Measurements from ENCODE around the gene CCP110.
A peak's percentile ranks its signal among the peaks of the same experiment; 100 is the strongest.

Gene CCP110

DNA sequence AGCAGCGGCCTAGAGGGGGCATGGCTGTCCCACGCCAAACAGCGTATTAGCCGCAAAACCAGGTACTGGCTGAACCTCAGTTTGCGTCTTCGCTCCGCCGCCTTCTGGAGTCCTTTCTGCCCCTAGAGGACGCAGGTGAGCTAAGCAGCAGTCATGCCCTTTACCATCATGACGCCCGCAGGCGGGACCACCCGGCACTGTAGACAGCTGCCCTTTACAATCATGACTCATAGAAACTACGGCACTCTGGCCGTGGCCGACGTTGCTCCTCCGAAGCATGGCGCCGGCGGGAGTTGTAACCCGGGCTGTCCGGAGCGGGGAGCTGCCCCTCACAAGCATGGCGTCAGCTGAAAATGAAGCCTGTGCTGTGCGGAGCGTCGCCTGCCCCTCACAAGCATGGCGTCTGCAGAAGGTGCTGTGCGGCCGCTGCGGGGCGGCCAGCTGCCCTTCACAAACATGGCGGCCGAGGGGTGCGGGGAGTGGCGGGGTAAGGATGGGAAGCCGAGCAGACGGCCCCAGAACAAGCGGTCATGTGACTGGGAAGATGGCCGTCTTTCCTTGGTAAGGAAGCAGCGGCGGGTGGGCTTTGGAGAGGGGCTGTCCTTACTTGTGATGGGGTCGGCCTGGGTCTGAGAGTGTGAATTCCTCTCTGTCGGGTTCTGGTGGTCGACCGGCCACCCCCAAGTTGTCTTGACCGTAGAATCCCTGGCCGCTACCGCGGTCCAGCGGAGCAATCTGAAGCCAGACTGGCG is 31.6 kb downstream of the CCP110 start, which contains the start of gene VPS35L:
VPS35L (plus strand) TSS at position 518 of the 752 bp plus-strand sequence; CDS start at position 545, 27 bp downstream.
- DNase-seq, result peak; percentile 94 to 98

DNA sequence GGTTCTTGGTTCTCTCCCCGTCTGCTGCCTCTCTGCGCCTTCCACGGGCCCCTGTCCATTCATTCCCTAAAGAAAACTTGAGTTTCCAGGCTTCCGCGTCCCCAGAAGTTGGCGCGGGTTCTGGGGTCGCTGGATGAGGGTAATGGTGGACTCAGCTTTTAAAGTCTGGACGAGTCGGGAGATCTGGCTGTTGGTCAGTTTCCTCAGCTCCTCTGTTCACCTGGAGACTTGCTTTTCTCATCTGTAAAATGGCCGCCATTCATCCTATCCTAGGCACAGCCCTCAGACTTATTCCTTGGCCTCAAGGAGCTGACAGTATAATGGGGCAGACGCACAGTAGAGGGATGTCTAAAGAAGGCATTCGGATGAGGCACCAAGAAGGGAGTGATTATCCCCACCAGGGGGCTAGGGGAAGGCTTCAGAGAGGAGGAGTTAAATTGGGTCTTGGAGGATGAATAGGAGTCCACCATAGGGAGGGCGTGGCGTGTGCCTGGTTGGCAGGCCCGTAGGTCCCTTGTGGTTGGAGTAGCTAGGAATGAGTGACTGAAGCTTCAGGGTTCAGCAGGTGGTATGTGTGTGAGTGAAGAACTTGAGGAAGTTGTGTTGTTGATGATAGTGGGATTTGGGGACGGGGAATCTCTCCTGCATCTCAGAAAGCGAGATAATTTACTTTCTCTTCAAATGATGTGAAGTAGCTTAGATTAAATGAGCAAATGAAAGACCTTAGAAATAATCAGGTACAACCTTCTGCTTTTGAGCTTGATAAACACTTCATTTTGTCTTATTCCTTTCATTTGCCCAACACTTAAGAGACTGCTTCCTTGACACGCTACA is 32.4 kb downstream of the CCP110 start:
- DNase-seq, result peak; percentile 17 to 35

DNA sequence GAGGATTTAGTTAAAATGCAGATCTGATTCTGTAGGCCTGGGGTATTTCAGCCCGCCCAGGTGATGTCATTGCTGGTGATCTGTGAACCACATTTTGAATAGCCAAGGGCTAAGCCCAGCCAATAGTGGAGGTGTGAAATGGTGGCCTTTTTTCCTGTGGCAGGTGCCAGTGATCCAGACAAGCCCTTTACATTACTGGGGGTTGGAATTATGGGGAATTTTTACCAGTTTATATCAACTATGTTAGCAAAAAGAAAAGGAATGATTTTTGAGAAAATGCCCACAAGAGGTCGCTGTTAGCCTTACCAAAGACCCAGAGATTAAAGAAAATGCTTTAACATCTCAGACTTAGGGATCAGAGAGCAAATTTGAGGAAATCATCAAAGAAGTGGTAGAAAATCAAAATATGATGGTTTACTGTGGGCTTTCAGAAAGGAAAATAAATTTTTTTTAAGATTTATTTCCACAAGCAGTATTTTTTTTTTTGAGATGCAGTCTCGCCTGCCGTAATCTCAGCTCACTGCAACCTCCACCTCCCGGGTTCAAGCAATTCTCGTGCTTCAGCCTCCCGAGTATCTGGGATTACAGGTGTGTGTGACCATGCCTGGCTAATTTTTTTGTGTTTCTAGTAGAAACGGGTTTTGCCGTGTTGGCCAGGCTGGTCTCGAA is 35.6 kb downstream of the CCP110 start:
- peak; percentile 51 to 88 for DNase-seq

DNA sequence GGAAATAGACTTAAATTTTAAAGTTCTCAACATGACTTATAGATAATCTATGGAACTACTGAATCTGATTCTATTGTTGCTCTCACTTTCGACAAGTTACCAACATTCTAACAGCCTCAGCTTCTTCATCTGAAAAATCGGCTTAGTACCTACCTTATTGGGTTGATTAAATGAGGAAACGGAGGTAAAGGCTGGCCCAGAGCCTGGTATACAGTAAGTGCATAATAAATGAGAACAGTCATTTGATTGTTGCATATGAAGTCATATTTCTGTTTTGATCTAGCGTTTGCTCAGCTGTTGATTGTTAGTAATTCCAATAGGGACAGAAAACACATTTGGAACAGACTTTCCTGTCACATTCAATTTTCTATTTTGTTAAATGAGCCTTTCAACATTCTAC is 36.3 kb downstream of the CCP110 start:
- DNase-seq, result no peak

- no peak for DNase-seq
These were observed 39.6 kb downstream of the CCP110 start for GRCh38 chr16:19563377-19563776.

DNA sequence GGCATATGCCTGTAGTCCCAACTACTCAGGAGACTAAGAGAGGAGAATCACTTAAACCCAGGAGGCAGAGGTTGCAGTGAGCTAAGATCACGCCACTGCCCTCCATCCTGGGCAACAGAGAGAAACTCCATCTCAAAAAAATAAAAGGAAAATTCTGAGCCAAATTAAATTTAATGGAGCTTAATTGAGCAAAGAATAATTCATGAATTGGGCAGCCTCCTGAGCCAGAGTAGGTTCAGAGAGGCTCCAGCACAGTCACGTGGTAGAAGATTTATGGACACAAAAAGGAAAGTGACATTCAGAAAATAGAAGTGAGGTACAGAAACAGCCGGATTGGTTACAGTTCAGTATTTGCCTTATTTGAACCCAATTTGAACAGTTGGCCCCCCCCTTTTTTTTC is 42.6 kb downstream of the CCP110 start:
- no peak for DNase-seq

- no peak for DNase-seq
These were observed 43.8 kb downstream of the CCP110 start for GRCh38 chr16:19567560-19567959.

GRCh38 chr16:19573997-19574396 is 50.3 kb downstream of the CCP110 start:
- DNase-seq, result no peak

- DNase-seq, result no peak
These were observed 50.9 kb downstream of the CCP110 start for GRCh38 chr16:19574615-19575014.

GRCh38 chr16:19578378-19578971 is 54.7 kb downstream of the CCP110 start:
- DNase-seq, result no peak

- no peak for DNase-seq
These were observed 58.5 kb downstream of the CCP110 start for GRCh38 chr16:19582050-19582831.

- DNase-seq, result peak; percentile 39 to 48
These were observed 60.0 kb downstream of the CCP110 start for GRCh38 chr16:19583665-19584300.

DNA sequence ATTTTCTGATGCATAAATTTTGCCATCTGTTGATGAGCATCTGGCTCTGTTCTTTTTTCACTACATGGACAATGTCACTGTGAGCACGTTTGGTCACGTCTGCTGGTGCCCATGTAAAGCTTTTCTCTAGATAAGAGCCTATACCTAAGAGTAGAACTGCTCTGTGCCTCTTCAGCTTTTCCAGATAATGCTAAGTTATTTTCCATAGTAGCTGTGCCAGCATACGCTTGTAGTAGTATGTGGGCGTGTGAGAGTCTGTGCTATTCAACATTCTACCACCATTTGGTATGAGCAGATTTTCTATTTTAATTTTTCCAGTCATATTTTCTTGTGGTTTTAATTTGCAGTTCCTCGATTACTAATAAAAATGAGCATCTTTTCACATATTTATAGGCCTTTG is 64.9 kb downstream of the CCP110 start:
- DNase-seq, result no peak

- no peak for DNase-seq
These were observed 65.4 kb downstream of the CCP110 start for GRCh38 chr16:19589106-19589505.

- DNase-seq, result no peak
These were observed 66.1 kb downstream of the CCP110 start for GRCh38 chr16:19589771-19590302.

- no peak for DNase-seq
These were observed 71.5 kb downstream of the CCP110 start for GRCh38 chr16:19595043-19595767.

DNA sequence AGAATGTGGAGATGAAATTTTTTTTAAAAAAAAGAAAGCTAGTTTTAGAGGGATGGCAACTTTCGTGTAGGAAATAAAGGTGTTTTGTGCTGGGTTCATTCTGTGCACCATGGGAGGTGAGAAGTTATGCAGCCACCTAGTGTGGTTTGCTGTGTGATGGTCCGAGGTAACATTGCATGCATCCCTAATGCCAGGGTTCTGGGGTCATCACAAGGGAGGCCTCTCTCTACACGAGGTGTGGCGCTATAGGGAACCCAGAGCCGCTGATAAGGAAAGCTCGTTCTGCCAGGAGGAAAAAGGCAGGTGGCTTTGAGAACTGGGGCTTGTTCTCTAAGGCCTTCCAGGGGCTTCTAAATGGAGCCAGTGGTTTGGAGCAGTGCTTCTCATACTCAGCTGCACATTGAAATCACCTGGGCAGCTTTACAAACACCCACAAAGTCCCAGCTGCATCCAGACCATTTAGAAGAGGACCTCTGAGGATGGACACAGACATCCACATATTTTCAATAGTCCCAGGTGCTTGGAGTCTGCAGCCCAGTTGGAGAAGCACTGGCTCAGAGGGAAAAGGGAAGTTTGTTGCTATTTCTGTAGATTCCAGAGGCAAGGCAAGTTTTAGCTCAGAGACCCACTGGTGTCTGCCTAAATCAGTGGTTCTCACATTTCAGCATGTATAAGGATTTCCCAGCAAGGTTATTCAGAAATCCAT is 75.2 kb downstream of the CCP110 start:
- DNase-seq, result no peak

DNA sequence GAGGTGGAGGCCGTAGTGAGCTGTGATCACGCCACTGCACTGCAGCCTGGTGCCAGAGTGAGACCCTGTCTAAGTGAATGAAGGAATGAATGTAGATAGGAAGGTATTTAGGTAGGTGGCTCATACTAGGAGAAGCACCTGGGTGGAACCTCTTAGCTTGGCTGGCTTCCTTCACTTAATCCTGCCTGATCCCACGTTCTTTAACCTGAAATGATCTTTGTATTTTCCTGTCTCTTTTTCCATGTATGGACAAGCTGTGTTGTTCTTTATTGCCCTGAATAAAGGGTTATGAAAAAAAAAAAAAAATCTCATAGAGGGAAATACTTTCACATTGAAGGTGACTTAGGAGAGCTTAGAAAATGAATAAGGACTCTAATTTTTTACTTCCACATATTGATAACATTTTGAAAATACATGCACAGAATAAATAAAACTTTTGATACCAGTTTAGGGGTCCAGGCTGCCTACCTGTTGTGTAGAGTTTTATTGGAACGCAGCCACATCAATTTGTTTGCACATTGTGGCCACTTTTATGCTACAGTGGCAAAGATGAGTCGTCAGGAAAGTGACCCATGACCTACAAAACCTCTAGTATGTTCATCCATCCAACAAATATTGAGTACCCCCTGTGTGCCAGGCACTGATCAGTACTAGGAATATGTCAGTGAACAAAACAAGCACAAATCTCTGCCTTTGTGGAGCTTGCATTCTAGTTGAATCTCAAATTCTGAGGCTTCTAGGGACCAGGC is 76.4 kb downstream of the CCP110 start:
- DNase-seq, result no peak

Measured in inflammatory macrophage treated with lipopolysaccharide for 1 hour (primary cell).